Activated naive CD4-positive, alpha-beta T cell (primary cell): Measurements from ENCODE around the gene SPINK4.
A peak's percentile ranks its signal among the peaks of the same experiment; 100 is the strongest.

Source experiments
- DNase-seq, 4 experiments: peaks; one replicate each; lab custom pipeline; 2025; lab: John Stamatoyannopoulos, UW

SPINK4 gene

DNA sequence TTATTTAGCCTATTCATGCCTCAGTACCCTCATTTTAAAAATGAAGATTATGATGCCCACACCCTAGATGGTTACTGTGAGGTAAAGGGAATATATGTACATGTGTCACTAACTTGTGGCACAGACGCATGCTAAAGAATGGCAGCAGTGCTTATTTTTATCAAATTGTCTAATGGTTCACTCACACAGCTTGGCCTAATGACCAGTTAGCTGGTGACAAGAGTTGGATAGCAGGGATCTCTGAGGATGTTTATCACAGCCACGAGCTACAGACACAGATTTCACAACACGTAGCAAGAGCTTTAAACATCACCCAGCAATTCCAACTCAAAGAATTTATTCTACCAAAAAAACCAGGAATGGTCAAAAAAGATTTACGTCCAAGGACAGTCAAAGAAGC is 17.3 kb downstream of the SPINK4 start:
- DNase-seq = no peak

GRCh38 chr9:33260372-33260771 is 20.4 kb downstream of the SPINK4 start:
- DNase-seq = no peak

GRCh38 chr9:33263131-33264002 is 23.4 kb downstream of the SPINK4 start:
- DNase-seq = no peak

DNA sequence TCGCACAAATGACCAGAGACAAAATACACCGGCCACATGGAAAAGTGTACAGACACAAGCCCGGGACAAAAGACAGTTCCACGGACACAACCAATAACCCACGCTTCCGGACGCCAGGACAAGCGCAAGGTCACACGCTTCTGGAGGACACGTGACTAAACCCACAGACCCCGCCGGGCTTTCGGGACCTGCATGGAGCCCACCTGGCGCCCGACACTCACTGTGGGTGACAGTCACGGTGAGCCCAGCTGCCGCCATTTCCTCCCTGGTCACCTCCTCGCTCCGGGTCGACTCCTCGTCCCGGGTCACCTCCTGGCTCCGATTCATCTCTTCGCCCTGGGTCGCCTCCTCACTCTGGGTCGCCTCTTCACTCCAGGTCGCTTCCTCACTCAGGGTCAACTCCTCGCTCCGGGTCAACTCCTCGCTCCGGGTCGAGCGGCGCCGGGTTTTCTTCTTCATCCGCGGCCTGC is 24.1 kb downstream of the SPINK4 start:
- peak in 2 of 4 experiments; percentile 32 to 40 for DNase-seq

GRCh38 chr9:33264473-33265177 is 24.7 kb downstream of the SPINK4 start, which contains the start of the genes BAG1 and CHMP5:
TSS of gene BAG1 (minus strand) at chr9:33264708.
TSS of gene CHMP5 (plus strand) at chr9:33265049. CDS start at chr9:33265079, 30 bp downstream.
- peak; percentile 96 to 99 (median 99) for DNase-seq

DNA sequence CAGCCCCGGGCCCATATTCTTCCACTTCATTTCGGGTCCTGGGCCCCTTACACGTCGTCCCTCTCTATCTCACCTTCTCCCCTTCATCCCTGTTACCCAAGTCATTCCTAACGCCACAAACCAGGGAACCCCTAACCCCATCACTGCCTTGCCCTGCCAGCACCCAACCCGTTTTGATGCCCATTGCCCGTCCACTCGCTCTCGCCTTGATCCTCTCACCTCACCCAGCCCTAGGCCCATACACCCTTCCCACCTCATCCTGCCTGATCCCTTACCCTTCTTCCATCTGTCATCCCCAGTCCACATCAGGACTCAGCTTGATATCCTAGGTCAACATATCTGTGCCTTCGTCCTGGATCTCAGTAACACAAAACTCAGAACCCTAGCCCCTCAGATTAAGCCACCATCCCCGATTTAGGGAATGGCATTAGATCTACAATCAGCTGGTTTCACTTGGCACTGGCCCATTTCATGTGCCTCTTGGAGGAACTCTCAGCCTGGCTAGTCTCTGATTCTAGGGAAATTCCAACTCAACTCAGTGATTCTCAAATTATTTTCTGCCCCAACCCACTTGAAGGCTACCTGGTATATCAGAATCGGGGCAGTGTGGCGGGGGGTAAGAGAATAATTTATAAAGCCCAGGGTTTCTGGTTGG is 25.4 kb downstream of the SPINK4 start:
- DNase-seq = no peak

DNA sequence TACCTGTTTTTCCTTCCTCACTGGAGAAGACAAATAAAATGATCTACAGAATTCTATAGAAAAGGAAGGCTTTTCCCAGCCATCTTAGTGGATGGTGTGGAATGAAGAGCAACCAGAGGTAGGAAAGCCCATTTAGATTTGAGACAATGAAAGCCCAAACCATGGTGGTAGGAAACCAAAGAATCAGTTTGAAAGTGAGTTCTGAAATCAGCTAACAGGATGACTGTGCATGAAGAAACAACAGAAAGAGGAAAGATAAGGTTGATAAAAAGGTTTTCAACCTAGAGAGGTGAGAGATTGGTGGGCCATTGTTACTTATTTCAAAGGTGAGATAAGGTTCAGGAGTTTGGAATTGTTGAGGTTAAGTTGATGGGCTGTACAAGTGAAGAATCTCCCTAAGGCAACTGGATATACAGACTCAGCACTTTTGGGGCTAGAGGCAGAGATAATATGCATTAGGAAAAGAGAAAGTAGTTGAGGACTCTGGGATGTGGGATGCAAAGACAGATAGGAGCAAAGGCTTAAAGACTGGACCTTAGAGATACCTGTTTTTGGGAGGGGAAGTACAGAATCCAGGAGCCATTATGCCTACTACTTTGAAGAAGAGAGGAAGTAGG is 27.3 kb downstream of the SPINK4 start:
- no peak for DNase-seq

- DNase-seq = no peak
These were observed 30.2 kb downstream of the SPINK4 start for GRCh38 chr9:33270146-33270545.

DNA sequence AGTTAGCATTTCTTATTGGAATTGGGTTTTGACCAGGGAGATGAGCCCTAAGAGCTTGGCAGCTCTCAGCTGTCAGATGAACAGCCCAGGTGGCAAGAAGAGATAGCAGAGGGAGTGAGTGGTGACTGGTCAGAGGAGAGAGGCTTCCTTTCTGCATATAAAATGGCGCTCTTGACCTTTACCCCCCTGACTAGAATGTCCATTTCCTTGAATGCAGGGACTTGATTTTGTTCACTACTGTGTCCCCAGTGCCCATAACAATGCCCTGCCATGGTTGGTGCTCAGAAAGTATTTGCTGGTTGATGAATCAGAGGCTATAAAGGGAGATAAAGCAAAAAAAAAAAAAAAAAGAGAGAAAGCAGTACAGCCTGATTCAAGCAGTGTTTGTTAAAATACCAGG is 32.1 kb downstream of the SPINK4 start:
- no peak for DNase-seq

DNA sequence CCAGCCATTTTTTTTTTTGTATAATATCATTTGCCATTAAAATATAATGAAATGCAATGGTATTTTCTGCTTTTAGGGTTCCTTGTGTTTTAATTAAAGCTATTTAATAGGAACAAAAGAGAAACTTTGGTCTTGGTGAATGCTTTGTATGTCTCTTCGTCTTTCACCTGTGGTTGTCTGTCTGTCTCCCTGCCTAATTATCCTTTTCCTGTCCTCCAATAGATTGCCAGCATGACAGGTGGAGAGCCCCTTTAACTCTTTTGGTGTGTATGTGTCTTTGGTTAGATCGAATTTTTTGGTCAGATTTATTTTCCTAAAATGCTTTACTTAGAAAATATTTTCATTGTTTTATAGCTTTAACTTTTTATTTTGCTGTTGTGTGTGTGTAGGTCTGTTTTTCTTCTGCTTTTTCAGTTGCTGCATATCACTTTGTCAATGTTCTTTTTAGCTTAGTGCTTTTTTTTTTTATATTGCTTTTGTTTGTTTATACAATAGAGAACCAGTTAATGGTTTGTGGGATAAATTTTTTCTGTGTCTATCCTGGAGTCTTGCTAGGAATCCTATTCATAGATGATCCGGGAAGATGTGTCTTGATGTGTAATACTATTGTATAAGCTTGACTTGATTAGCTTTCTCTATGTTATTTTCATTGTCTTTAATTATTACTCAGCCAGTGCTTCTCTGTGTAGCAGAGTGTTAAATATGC is 33.5 kb downstream of the SPINK4 start:
- DNase-seq = no peak

DNA sequence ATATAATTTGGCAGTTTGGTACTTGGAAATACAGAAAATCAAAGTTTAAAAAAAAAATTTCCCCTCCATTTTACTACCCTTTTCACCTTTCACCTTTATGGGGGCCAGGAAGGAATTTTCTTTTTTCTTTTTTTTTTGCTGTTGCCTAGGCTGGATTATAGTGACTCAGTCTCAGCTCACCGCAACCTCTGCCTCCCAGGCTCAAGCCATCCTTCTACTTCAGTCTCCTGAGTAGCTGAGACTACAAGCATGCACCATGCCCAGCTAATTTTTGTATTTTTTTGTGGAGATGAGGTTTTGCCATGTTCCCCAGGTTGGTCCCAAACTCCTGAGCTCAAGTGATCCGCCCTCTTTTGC is 34.0 kb downstream of the SPINK4 start:
- no peak for DNase-seq

DNA sequence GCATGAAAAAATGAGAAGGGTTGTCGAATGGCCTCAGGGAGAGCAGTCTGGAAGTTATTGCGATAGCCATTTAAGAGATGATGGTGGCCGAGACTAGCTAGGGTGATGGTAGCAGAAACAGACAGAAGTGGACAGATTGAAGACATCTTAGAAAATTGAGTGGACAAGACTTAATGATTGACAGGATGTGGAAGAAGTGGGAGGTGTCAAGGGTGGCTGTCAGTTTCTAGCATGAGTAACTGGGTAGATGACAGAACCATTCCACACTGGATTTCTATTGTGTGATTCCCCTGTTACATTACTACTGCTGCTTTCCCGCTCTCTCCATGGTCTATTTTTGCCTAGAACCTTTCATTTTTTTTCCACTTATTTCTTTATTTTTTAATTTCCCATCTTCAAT is 37.5 kb downstream of the SPINK4 start:
- no peak for DNase-seq

DNA sequence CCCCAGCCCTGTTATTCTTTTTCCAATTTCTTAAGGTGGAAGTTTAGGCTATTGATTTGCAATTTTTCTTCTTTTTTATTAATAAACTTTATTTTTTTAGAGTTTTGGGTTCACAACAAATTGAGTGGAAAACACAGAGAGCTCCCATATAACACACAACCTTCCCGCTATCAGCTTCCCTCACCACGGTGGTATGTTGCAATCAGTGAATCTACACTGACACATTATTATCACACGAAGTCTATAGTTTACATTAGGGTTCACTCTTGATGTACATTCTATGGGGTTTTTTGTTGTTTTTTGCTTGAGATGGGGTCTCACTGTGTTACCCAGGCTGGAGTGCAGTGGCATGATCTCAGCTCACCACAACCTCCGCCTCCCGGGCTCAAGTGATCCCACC is 45.5 kb downstream of the SPINK4 start:
- DNase-seq = no peak

DNA sequence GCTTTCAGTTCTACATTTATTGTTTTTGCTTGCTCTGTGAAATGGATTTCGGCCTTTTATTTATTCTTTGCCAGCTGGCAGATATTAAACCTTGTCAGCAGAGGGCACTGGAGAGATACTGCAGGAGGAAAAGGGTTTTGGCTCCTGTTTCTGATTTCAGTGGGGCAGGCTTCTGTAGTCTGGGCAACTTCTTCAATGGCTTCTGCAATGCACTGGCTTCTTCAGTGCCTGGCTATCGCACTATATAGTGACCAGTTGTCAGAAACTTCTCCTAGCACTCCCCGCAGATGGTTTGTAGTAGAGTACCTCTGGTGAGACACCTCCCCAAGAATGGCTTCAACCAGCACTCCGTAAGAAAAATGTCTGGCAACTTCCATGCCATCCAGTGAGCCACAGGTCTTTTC is 47.1 kb downstream of the SPINK4 start:
- peak in 1 of 4 experiments; percentile 7 for DNase-seq

- no peak for DNase-seq
These were observed 48.3 kb downstream of the SPINK4 start for GRCh38 chr9:33288235-33288634.

GRCh38 chr9:33288828-33289483 is 49.0 kb downstream of the SPINK4 start:
- no peak for DNase-seq

DNA sequence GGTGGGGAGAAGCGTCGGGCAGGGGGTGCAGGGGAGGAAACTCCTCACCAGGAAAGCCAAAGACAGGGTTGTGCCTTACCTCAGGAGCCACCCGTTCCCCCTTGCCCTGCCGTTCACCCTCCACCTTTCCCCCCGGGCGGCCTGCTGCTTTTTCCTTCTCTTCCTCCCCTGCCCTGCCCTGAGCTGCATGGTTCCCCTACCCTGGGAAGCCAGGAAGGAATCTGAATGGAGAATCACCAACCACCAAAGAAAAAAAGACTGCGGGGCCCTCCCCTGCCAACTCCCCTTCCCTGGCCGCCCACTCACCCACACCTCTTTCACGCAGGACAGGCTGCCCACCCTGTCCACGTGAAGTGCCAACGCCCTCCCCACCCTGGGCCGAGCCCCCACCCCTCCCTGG is 49.5 kb downstream of the SPINK4 start:
- DNase-seq = no peak

DNA sequence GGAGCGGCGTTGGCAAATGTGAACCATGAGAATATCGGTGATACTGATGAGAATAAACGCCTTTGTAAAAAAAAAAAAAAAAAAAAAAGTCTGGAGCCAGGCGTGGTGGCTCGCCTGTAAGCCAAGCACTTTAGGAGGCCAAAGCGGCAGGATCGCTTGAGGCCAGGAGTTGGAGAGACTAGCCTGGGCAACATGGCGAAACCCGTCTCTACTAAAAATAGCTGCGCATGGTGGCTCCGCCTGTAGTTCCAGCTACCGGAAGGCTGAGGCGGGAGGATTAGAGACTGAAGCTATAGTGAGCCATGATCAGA is 49.9 kb downstream of the SPINK4 start:
- no peak for DNase-seq

DNA sequence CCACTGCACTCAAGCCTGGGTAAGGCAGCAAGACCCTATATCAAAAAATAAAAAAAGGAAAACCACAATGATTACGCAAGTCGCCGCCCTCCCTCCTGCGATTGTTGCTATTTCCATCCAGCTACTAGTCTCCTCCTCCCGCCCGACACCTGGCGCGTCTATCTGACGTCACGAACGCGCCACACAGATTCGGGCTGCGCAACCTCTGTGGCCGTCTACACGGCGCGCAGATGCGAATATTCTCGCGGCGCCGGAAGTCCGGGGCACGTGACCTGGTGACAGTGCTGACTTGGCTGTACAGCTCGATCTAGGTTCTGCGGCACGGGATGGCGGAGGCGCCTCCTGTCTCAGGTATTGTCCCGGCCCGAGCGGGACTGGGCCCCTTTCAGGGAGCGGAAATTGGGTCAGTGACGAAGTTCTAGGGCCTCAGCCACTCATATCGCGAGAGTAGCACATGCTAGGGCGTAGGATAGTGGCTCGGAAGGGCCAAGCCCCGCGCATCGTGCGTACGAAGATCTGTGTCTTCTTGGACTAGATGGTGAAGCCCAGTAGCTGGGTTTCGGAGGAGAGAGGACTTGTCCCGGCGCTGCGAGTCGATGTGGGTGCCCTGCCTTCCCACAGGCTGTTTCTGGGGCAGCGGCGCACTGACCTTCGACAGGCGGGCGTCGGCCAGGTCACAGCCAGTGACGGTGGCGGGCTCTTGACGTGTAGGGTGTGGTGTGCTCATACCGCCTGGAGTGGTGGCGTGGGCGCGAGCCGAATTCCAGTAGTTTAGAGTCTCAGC is 50.5 kb downstream of the SPINK4 start, which contains the start of gene NFX1:
Gene NFX1 (plus strand): TSS at position 270 of the 784 bp plus-strand sequence. CDS start 57 bp downstream, at position 327.
- DNase-seq = peak; percentile 93 to 98 (median 96)

DNA sequence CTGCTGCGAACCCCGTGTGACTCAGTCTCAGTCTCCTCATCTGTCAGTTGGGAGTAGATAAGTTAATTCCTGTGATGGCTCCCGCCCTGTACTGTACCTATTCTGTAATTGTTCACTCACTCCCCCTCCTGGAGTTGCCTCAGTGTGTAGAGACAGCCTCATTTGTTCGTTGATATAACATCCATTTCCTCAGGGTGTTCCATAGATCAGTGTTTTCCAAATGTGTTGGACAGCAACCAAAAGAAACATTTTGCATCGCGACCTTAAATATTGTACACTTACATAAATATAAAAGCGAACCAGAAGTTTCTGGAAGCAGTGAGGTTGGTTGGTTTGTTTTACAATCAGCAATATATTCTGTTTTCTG is 51.0 kb downstream of the SPINK4 start:
- no peak for DNase-seq
